Loucy (cell line): ENCODE results near the gene PLP1.

Source experiments
- H2AFZ ChIP-seq: fragments of 200-600 bp; sonication (generic); 2 replicates; pipeline ENCODE4 v1.6.0; 2016; ENCODE audit warnings: antibody characterized with exemption, mild to moderate bottlenecking, low read length, moderate library complexity
- H3F3A ChIP-seq: fragments of 200-600 bp; 2 replicates; pipeline ENCODE4 v1.6.0; 2016; ENCODE audit warnings: antibody characterized with exemption, low read depth, mild to moderate bottlenecking
- H3K27me3 ChIP-seq: fragments of 200-600 bp; sonication (generic); 2 replicates; pipeline ENCODE4 v1.6.1; 2014; ENCODE audit warnings: low read length, mild to moderate bottlenecking; ENCODE audit not compliant: insufficient read depth, poor library complexity, severe bottlenecking
- H3K36me3 ChIP-seq: fragments of 200-600 bp; sonication (generic); 2 replicates; pipeline ENCODE4 v1.6.1; 2016; ENCODE audit warnings: low read length; ENCODE audit not compliant: insufficient read depth
- H3K4me1 ChIP-seq: fragments of 200-600 bp; sonication (generic); 2 replicates; pipeline ENCODE4 v1.5.1; 2014; ENCODE audit warnings: low read length, mild to moderate bottlenecking; ENCODE audit not compliant: insufficient read depth, poor library complexity, severe bottlenecking
- H3K4me2 ChIP-seq: fragments of 200-600 bp; sonication (generic); 2 replicates; pipeline ENCODE4 v1.6.0; 2014; ENCODE audit warnings: antibody characterized with exemption, low read length, low read depth, mild to moderate bottlenecking; ENCODE audit not compliant: poor library complexity, severe bottlenecking
- H3K4me3 ChIP-seq: fragments of 200-600 bp; sonication (generic); 2 replicates; pipeline ENCODE4 v1.5.1; 2014; ENCODE audit warnings: low read length, mild to moderate bottlenecking, mixed read lengths; ENCODE audit not compliant: poor library complexity, severe bottlenecking
- H3K79me2 ChIP-seq: fragments of 200-600 bp; sonication (generic); 2 replicates; pipeline ENCODE4 v1.6.1; 2014; ENCODE audit warnings: low read length; ENCODE audit not compliant: insufficient read depth
- H3K9ac ChIP-seq: fragments of 200-600 bp; sonication (generic); 2 replicates; pipeline ENCODE4 v1.6.0; 2014; ENCODE audit warnings: mild to moderate bottlenecking, low read depth, low read length, moderate library complexity; ENCODE audit not compliant: poor library complexity, severe bottlenecking
- H3K9me2 ChIP-seq: fragments of 200-600 bp; sonication (generic); replicated peaks from 2 replicates; pipeline ENCODE4 v1.6.1; 2016; ENCODE audit warnings: low read depth, low read length, mixed read lengths
- H3K9me3 ChIP-seq: fragments of 200-600 bp; sonication (generic); 2 replicates; pipeline ENCODE4 v1.6.1; 2014; ENCODE audit warnings: mild to moderate bottlenecking, antibody characterized with exemption, low read length, low read depth; ENCODE audit not compliant: insufficient read depth
- H4K20me1 ChIP-seq: fragments of 200-600 bp; sonication (generic); 2 replicates; pipeline ENCODE4 v1.6.0; 2014; ENCODE audit warnings: antibody characterized with exemption, low read length, mild to moderate bottlenecking; ENCODE audit not compliant: insufficient read depth, poor library complexity, severe bottlenecking
- EZH2phosphoT487 ChIP-seq: fragments of 200-600 bp; IDR thresholded peaks from 2 replicates; pipeline ENCODE4 v1.6.1; 2018; ENCODE audit warnings: antibody characterized with exemption, mild to moderate bottlenecking, moderate library complexity, borderline replicate concordance
- TF ChIP-seq, protein P1 (sequence below): fragments of 200-600 bp; sonication (generic); conservative IDR thresholded peaks from 2 replicates; pipeline ENCODE4 v1.5.1; 2014; ENCODE audit warnings: mild to moderate bottlenecking, antibody characterized with exemption, low read length

Gene PLP1

DNA sequence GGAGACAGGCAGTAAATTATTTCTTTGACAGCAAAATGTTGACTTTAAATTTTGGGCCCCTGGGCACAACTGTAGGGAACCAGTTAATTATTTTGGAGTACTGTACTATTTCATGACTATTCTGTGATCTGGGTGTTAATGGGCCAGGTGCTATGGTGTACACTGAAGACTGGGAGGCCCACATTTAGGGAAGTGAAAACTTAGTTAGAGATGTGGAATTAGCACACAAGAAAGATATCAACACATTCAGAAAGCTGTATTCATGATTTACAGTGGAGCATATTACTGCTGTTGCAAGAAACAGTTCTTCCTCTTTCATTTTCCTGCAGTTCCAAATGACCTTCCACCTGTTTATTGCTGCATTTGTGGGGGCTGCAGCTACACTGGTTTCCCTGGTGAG lies 12.4 kb downstream of the PLP1 start:
- Histone ChIP-seq H3F3A (no peaks in the 10 kb centered on the region), H3K27me3 (no peaks in the 10 kb centered on the region), H3K9ac (no peak overlapping the region), H3K79me2 (no peaks in the 10 kb centered on the region), H3K4me3 (no peak overlapping the region), H2AFZ (no peak overlapping the region), H3K9me3 (no peaks in the 10 kb centered on the region), H3K9me2 (no peaks in the 10 kb centered on the region), H4K20me1 (no peaks in the 10 kb centered on the region), H3K4me1 (no peaks in the 10 kb centered on the region), H3K4me2 (no peak overlapping the region), H3K36me3 (no peaks in the 10 kb centered on the region)
- TF ChIP-seq EZH2phosphoT487, result no peak
- TF ChIP-seq, protein P1, sequence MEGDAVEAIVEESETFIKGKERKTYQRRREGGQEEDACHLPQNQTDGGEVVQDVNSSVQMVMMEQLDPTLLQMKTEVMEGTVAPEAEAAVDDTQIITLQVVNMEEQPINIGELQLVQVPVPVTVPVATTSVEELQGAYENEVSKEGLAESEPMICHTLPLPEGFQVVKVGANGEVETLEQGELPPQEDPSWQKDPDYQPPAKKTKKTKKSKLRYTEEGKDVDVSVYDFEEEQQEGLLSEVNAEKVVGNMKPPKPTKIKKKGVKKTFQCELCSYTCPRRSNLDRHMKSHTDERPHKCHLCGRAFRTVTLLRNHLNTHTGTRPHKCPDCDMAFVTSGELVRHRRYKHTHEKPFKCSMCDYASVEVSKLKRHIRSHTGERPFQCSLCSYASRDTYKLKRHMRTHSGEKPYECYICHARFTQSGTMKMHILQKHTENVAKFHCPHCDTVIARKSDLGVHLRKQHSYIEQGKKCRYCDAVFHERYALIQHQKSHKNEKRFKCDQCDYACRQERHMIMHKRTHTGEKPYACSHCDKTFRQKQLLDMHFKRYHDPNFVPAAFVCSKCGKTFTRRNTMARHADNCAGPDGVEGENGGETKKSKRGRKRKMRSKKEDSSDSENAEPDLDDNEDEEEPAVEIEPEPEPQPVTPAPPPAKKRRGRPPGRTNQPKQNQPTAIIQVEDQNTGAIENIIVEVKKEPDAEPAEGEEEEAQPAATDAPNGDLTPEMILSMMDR, result no peak

DNA sequence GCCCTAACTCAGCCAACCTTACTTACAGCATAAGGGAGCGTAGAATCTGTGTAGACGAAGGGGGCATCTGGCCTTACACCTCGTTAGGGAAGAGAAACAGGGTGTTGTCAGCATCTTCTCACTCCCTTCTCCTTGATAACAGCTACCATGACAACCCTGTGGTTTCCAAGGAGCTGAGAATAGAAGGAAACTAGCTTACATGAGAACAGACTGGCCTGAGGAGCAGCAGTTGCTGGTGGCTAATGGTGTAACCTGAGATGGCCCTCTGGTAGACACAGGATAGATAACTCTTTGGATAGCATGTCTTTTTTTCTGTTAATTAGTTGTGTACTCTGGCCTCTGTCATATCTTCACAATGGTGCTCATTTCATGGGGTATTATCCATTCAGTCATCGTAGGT lies 14.6 kb downstream of the PLP1 start:
- no peaks in the 10 kb centered on the region for H3K4me1 ChIP-seq
- H3K4me2 ChIP-seq, result no peak overlapping the region
- no peaks in the 10 kb centered on the region for H3K79me2 ChIP-seq
- no peaks in the 10 kb centered on the region for H3F3A ChIP-seq
- no peak overlapping the region for H3K4me3 ChIP-seq
- H3K9ac ChIP-seq, result no peak overlapping the region
- H3K36me3 ChIP-seq, result no peaks in the 10 kb centered on the region
- H3K9me3 ChIP-seq, result no peaks in the 10 kb centered on the region
- no peak overlapping the region for H2AFZ ChIP-seq
- H3K27me3 ChIP-seq, result no peaks in the 10 kb centered on the region
- H4K20me1 ChIP-seq, result no peaks in the 10 kb centered on the region
- H3K9me2 ChIP-seq, result no peaks in the 10 kb centered on the region
- TF ChIP-seq EZH2phosphoT487, result no peak
- TF ChIP-seq, protein P1, result no peak

DNA sequence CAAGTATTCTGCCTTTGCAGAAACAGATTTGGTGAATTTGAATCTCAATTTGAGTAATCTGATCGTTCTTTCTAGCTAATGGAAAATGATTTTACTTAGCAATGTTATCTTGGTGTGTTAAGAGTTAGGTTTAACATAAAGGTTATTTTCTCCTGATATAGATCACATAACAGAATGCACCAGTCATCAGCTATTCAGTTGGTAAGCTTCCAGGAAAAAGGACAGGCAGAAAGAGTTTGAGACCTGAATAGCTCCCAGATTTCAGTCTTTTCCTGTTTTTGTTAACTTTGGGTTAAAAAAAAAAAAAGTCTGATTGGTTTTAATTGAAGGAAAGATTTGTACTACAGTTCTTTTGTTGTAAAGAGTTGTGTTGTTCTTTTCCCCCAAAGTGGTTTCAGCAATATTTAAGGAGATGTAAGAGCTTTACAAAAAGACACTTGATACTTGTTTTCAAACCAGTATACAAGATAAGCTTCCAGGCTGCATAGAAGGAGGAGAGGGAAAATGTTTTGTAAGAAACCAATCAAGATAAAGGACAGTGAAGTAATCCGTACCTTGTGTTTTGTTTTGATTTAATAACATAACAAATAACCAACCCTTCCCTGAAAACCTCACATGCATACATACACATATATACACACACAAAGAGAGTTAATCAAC lies 15.3 kb downstream of the PLP1 start:
- H3K27me3 ChIP-seq, result no peaks in the 10 kb centered on the region
- TF ChIP-seq, protein P1, result no peak
- TF ChIP-seq EZH2phosphoT487, result no peak
- no peaks in the 10 kb centered on the region for H4K20me1 ChIP-seq
- H3K4me1 ChIP-seq, result no peaks in the 10 kb centered on the region
- no peaks in the 10 kb centered on the region for H3K9me2 ChIP-seq
- no peaks in the 10 kb centered on the region for H3F3A ChIP-seq
- H3K4me3 ChIP-seq, result no peak overlapping the region
- H3K36me3 ChIP-seq, result no peaks in the 10 kb centered on the region
- H3K9ac ChIP-seq, result no peak overlapping the region
- no peak overlapping the region for H2AFZ ChIP-seq
- H3K4me2 ChIP-seq, result no peak overlapping the region
- no peaks in the 10 kb centered on the region for H3K79me2 ChIP-seq
- no peaks in the 10 kb centered on the region for H3K9me3 ChIP-seq
